EH (cell line): Measurements from ENCODE around the gene UNC50.
"Not testable (repeated sequence)": the region's sequence is repeated elsewhere in the genome, so short reads cannot be mapped to it uniquely, and the experiment has no call there.

Source experiments
- DNase-seq: peaks from one replicate; pipeline ENCODE4 v3.0.0-alpha.2; 2015; ENCODE audit warnings: low read depth

Gene UNC50

DNA sequence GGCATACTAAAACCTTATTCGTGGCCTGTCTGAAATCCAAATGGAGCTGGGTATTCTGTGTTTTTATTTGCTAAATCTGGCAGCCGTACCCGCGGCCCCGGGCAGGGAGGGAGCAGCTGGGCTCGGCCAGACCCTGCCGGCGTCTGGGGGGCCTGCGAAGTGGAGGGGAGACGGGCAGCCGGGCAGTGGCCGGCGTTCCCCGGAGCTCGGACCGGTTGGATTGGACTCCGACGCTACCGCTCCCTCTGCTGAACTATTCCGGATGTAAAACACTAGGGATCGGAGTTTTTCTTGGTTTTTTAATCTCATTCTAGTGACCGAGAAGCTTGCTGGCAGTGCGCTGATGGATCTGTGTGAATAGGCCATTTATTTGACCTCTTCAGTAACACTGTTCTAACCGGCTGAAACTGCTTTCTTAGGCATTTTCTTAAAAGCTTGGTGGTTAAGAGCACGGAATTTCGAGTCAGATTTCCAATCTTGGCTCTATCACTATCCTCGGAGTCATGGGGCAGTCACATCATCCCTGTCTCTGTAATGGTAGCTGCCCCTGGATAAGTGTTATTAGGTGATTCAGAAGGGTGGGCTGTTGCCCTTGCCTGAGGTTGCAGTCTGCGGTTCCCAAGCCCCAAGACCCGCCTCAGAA lies 694 bp downstream of the UNC50 start:
- DNase-seq: peak; percentile 54

GRCh38 chr2:98614024-98614739 lies 5.8 kb downstream of the UNC50 start:
- no peak for DNase-seq

DNA sequence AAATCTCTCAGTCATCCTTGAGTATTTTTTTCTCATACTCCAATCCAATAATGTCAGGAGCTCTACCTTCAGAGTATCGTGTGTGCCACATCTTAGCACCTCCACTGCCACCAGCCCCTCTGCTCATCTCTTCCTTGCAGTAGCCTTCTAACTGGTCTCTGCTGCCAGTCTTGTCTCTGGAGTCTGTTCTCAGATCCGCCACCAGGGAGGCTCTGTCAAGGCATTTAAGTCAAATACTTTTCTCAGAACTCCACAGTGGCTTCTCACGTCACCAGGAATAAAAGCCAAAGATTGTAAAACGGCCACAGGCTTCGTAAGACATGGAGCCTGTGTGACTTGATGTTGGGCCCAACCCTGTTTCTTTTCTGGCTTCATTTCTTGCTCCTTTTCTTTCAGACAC lies 7.1 kb downstream of the UNC50 start:
- no peak for DNase-seq

DNA sequence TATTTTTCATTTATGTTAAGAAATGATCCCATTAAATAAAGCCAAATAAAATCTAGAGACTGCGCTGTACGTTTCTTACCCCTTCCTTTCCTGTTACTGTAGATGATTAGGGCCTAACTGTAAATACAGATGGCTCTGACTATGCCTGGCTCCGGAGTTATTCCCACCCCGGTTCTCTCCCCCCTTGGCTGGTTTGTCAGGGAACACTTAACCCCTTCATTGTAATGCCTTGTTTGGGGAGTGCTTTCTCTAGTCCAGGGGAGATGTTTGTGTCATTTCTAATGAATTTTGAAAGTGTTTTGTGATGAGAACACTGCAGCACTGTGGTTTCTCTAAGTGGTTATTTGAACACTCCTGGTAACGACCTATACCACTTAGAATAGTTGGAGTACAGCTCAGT lies 8.8 kb downstream of the UNC50 start:
- DNase-seq: no peak

DNA sequence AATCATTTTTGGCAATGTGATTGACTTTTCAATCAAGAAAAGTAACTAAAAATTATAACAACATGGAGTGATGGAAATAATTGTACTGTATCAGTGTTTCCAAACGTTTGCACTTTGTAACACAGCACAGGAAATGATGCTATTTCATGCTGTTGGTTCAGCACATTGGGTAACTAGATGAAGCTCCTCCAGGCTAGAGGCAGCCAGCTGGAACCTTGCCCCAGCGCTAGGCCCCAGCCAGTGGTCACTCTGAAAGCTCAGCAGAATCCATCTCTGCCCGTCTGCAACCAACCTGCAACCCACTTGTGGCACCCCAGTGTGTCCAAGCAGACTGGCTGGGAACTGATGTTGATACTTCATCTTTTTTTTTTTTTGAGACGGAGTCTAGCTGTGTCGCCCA lies 15.3 kb downstream of the UNC50 start:
- peak; percentile 9 for DNase-seq

DNA sequence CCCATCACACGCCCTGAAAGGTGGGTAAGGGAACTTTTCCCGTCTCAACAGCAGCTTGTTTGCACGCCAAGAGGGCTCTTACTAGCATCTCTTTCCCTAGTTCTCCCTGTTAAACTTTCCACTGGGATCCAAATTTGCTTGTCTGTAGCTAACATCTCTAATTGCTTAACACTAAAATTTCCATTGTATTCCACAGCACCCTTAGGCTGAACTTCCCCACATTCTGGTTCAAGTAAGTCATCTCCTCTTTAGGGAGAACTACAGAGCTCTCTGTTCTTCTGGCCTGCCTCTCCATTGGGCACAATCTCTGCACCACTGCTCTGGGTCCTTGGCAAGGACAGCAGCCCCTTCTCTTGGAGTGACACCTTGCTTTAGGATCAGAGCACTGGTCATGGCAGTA lies 24.0 kb downstream of the UNC50 start:
- DNase-seq: no peak

DNA sequence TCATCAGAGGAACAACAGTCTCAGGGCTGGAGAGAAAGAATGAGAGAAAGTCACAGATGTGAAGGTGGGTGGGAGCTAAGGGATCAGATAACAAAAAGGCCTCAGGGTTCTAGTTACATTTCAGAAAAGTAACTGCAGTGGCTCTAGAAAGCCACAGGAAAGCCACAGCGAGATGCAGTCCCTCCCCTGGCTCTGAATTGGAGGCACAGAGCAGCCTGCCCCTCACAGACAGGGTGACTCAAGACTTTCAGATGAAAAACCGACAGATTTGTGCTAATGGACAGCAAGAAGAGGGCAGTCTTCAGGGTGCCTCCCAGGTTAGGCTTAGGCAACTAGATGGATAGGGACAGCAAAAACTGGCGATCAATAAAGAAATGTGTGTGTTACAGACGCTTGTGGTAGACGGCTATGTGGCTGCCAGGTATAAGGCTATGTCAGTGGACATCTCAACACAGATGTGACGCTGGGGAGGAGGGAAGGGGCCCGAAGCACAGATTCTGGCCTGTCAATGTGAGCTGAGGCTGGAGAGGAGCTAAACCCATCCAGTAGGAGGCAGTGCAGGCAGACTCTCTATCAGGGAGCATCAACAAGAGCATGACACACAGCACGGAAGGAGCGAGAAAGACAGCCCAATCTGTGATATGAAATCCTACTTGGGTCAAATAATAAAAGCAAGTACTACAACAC lies 26.2 kb downstream of the UNC50 start:
- DNase-seq: peak; percentile 11

- DNase-seq: no peak
Observed at GRCh38 chr2:98637401-98638147, 29.2 kb downstream of the UNC50 start.

DNA sequence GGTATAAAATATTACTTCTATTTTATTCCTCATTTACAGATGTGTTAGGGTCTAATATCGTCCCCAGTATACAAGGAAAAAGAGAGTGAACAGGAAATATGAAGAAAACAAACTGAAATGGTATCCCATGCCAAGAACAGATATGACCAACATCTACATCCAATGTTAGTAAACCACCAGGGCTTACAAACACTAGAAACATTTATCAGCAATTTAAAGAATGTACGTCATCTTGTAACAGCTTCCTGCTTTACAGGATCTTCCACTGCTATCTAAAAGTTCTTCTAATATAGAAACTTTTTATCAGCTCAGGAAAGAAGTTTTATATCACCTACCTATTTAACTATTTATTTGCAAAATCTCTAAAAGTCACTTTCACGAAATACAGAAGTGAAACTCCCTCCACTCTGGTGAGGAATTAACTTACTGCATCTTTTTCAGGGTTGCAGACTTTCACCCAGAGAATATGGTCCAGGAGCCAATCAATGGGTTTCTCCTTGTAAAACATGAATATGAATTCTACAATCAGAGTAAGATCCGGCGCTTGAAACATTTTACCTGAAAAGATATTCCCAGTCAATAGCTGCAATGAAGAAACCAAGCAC lies 35.2 kb downstream of the UNC50 start:
- DNase-seq: peak; percentile 16

GRCh38 chr2:98647636-98648035 lies 39.2 kb downstream of the UNC50 start:
- peak; percentile 31 for DNase-seq

- no peak for DNase-seq
Observed at GRCh38 chr2:98648451-98648850, 40.1 kb downstream of the UNC50 start.

GRCh38 chr2:98649135-98649991 lies 41.0 kb downstream of the UNC50 start:
- peak; percentile 77 for DNase-seq

GRCh38 chr2:98649992-98650375 lies 41.6 kb downstream of the UNC50 start:
- DNase-seq: no peak

DNA sequence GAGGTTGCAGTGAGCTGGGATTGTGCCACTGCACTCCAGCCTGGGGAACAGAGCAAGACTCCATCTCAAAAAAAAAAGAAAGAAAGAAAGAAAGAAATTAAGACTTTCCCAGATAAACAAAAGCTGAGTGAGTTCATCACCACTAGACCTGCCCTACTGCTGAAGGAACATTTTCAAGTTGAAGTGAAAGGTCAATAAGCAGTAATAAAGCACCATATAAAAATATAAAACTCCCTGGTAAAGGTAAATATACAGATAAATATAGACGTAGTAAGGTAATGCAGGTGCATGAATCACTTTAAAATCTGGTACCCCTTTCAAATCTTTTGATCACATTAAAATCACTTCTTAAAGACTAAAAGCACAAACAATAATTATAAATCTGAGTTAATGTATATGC lies 42.6 kb downstream of the UNC50 start:
- no peak for DNase-seq

DNA sequence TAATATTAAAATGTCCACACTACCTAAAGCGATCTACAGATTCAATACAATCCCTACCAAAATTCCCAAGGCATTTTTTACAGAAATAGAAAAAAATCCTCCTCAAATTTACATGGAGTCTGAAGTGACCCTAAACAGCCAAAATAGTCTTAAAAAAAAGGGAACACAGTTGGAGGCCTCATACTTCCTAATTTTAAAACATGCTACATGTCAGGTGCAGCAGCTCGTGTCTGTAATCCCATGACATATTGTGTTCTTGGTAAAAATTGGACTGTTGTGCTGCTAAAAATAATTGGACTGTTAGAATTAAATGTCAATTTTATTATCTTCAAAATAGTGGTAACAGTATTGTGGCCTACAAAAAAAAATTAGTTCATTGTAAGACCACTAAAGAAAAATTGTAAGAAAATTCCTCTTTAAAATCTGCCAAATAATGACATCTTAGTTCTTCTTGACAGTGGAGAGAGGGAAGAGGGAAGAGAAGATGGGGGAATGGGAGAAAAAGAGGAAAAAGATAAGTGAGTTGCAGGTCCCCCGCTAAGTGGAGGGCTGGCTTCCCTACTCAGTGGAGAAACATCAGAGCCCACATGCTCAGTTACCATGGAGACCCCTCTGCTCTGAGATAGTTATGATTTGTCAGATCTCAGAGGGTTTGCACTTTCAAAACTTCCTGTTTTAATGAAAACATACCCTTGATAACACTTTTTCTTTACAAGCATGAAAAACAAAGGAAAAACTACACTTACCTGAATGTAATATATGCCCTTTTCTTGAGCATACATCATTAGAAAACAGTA lies 46.5 kb downstream of the UNC50 start:
- no peak for DNase-seq

DNA sequence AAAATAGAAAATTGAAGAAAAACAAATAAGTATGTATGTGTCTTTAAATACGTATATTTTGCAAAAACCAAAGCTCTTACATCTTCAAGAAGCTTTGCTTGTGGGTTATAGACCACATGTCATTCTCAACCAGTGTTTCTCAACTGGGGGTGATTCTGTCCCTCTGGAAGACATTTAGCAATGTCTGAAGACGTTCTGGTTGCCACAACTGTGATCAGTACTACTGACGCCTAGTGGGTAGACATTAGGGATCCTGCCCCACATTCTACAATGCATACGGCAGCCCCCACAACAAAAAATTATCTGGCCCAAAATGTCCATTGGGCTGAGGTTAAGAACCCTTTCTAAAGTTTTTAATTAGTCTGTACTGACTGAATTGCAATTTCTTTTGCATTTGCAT lies 48.4 kb downstream of the UNC50 start:
- no peak for DNase-seq

- DNase-seq: no peak
Observed at GRCh38 chr2:98658816-98659490, 50.6 kb downstream of the UNC50 start.

DNA sequence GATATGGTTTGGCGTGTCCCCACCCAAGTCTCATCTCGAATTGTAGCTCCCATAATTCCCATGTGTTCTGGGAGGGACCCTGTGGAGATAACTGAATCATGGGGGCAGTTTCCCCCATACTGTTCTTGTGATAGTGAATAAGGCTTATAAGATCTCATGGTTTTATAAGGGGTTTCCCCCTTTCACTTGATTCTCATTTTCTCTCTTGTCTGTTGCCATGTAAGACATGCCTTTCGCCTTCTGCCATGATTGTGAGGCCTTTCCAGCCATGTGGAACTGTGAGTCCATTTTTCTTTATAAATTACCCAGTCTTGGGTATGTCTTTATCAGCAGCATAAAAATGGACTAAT lies 51.1 kb downstream of the UNC50 start:
- not testable (repeated sequence) for DNase-seq

DNA sequence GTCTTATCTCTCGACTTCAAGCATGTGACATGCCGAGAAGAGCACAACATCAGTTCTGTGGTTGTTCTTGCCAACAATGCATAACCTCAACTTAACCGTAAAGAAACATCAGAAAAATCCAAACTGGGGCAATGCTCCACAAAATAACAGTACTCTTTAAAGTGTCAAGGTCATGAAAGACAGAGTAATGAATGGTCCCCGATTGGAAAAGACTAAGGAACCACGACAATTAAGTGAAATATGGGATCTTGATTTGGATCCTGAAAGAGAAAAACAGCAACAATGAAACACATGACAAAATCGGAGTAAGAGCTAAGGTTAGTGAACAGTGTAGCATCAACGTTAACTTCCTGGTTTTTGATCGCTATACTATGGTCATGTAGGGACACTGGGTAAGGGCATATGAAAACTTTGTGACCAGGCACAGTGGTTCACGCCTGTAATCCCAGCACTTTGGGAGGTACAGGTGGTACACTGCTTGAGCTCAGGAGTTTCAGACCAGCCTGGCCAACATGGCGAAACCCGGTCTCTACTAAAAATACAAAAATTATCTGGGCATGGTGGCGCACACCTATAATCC lies 55.2 kb downstream of the UNC50 start:
- DNase-seq: no peak

DNA sequence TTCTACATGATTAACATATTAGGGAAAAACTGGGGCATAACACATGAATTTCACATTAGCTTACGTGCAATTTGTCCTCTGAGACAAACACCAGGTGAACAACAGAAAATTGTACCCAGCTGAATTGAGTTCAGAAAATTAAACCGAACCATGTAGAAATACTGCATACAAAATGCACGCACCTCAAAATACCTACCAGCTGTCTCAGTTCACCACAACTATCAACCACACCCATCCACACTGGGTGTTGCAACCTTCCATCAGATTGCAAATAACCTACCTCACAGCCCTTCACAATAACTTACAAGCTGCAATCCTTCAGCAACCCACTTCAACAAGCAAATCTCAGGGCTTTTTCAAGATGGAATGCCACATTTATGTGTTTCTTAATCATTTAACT lies 55.9 kb downstream of the UNC50 start:
- no peak for DNase-seq
